ENCODE data around the gene DCAF7. TPM values are rescaled to one million over a fixed set of nuclear protein-coding genes. Genes with fewer than 3 reads are reported as not detected.

The DCAF7 gene
- total RNA-seq, 2 donors from 2014 or later: 29.2 to 29.5 TPM

DNA sequence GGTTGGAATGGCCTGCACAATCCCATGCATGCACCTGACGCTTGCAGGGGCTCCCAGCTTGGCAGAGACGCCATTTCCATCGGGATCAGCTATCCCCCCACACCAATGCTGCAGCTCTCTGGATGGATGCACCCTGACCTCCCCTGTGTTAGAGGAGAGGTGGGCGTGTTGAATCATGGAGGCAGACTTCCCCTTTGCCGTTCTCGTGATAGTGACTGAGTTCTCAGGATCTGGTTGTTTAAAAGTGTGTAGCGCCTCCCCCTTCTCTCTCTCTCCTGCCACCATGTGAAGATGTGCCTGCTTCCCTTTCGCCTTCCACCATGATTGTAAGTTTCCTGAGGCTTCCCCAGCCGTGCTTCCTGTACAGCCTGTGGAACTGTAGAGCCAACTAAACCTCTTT lies 44.9 kb upstream of the DCAF7 start:
- ATAC-seq (ENCODE audit: insufficient number of reproducible peaks, low FRiP score, low read depth) (no peak), DNase-seq (ENCODE audit: low spot score) (no peak)
- H3K4me3 ChIP-seq: no peak overlapping the region
- H3K36me3 ChIP-seq: no peaks in the 10 kb centered on the region
- no peak overlapping the region for H3K27ac ChIP-seq
- H3K27me3 ChIP-seq (replicated peaks; ENCODE audit: insufficient read depth): no peaks in the 10 kb centered on the region
- H3K4me1 ChIP-seq (ENCODE audit: control insufficient read depth in 1 of 2, low read depth in 2 of 2): no peaks in the 10 kb centered on the region
- TF ChIP-seq, protein P1, sequence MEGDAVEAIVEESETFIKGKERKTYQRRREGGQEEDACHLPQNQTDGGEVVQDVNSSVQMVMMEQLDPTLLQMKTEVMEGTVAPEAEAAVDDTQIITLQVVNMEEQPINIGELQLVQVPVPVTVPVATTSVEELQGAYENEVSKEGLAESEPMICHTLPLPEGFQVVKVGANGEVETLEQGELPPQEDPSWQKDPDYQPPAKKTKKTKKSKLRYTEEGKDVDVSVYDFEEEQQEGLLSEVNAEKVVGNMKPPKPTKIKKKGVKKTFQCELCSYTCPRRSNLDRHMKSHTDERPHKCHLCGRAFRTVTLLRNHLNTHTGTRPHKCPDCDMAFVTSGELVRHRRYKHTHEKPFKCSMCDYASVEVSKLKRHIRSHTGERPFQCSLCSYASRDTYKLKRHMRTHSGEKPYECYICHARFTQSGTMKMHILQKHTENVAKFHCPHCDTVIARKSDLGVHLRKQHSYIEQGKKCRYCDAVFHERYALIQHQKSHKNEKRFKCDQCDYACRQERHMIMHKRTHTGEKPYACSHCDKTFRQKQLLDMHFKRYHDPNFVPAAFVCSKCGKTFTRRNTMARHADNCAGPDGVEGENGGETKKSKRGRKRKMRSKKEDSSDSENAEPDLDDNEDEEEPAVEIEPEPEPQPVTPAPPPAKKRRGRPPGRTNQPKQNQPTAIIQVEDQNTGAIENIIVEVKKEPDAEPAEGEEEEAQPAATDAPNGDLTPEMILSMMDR (IDR thresholded peaks at IDR 0.05): no peak
- no peaks in the 10 kb centered on the region for H3K9me3 ChIP-seq

GRCh38 chr17:63506627-63507026 lies 43.6 kb upstream of the DCAF7 start:
- no peaks in the 10 kb centered on the region for H3K4me1 ChIP-seq (ENCODE audit: control insufficient read depth in 1 of 2, low read depth in 2 of 2)
- no peaks in the 10 kb centered on the region for H3K27me3 ChIP-seq (replicated peaks; ENCODE audit: insufficient read depth)
- ATAC-seq (ENCODE audit: insufficient number of reproducible peaks, low FRiP score, low read depth) (no peak), DNase-seq (ENCODE audit: low spot score) (no peak)
- no peak overlapping the region for H3K27ac ChIP-seq
- H3K36me3 ChIP-seq: no peaks in the 10 kb centered on the region
- H3K4me3 ChIP-seq: no peak overlapping the region
- no peaks in the 10 kb centered on the region for H3K9me3 ChIP-seq
- TF ChIP-seq, protein P1 (IDR thresholded peaks at IDR 0.05): no peak

DNA sequence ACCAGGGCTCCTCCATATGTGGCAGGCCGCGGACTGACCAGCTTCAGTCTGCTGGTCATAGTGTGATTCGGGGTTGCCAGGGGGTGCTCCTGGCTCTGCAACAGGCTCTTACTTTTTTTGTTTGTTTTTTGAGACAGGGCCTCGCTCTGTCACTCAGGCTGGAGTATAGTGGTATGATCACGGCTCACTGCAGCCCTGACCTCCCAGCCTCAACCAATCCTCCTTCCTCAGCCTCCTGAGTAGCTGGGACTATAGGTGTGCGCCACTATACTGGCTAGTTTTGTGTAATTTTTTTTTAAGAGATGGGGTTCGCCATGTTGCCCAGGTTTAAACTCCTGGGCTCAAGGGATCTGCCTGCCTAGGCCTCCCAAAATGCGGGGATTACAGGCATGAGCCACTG lies 38.9 kb upstream of the DCAF7 start:
- Histone ChIP-seq H3K9me3 (no peaks in the 10 kb centered on the region), H3K4me3 (no peak overlapping the region), H3K4me1 (ENCODE audit: control insufficient read depth in 1 of 2, low read depth in 2 of 2) (no peaks in the 10 kb centered on the region), H3K27ac (no peak overlapping the region), H3K36me3 (no peaks in the 10 kb centered on the region), H3K27me3 (replicated peaks; ENCODE audit: insufficient read depth) (no peaks in the 10 kb centered on the region)
- TF ChIP-seq, protein P1 (IDR thresholded peaks at IDR 0.05): no peak
- no peak for ATAC-seq (ENCODE audit: insufficient number of reproducible peaks, low FRiP score, low read depth)
- no peak for DNase-seq (ENCODE audit: low spot score)

- DNase-seq (ENCODE audit: low spot score) (no peak), ATAC-seq (ENCODE audit: insufficient number of reproducible peaks, low FRiP score, low read depth) (no peak)
- no peak overlapping the region for H3K27ac ChIP-seq
- TF ChIP-seq, protein P1 (IDR thresholded peaks at IDR 0.05): no peak
- no peak overlapping the region for H3K4me3 ChIP-seq
- H3K4me1 ChIP-seq (ENCODE audit: control insufficient read depth in 1 of 2, low read depth in 2 of 2): no peaks in the 10 kb centered on the region
- H3K9me3 ChIP-seq: no peaks in the 10 kb centered on the region
- H3K36me3 ChIP-seq: no peaks in the 10 kb centered on the region
- H3K27me3 ChIP-seq (replicated peaks; ENCODE audit: insufficient read depth): no peaks in the 10 kb centered on the region
Measured at GRCh38 chr17:63512388-63512787, 37.9 kb upstream of the DCAF7 start.

GRCh38 chr17:63512896-63513644 lies 37.2 kb upstream of the DCAF7 start:
- Histone ChIP-seq H3K4me1 (ENCODE audit: control insufficient read depth in 1 of 2, low read depth in 2 of 2) (no peaks in the 10 kb centered on the region), H3K9me3 (no peaks in the 10 kb centered on the region), H3K36me3 (no peaks in the 10 kb centered on the region), H3K4me3 (no peak overlapping the region), H3K27ac (no peak overlapping the region), H3K27me3 (replicated peaks; ENCODE audit: insufficient read depth) (no peaks in the 10 kb centered on the region)
- TF ChIP-seq, protein P1 (IDR thresholded peaks at IDR 0.05): no peak
- no peak for DNase-seq (ENCODE audit: low spot score)
- ATAC-seq (ENCODE audit: insufficient number of reproducible peaks, low FRiP score, low read depth): no peak
